Limb (tissue), 2 donors: ENCODE data around the gene NFAT5.

Experiments
- DNase-seq, 2 donors: peaks; one replicate each; pipeline ENCODE4 v3.0.0-alpha.2; 2016; ENCODE audit errors: extremely low spot score in 2 of 2

Gene NFAT5

DNA sequence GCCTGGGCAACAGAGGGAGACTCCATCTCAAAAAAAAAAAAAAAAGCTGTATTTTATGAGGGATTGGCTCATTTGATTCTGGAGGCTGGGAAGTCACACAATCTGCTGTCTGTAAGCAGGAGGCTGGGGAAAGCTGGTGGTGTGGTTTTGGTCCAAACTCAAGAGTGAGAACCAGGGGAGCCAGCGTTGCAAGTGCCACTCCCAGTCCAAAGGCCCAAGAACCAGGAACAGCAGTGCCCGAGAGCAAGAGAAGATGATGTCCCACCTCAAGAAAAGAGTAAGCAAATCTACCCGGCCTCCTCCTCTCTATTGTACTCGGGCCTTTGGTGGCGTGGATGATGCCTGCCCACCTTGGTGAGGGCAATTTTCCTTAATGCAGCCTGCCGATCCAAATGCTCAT is 166.3 kb downstream of the NFAT5 start:
- DNase-seq, result no peak

DNA sequence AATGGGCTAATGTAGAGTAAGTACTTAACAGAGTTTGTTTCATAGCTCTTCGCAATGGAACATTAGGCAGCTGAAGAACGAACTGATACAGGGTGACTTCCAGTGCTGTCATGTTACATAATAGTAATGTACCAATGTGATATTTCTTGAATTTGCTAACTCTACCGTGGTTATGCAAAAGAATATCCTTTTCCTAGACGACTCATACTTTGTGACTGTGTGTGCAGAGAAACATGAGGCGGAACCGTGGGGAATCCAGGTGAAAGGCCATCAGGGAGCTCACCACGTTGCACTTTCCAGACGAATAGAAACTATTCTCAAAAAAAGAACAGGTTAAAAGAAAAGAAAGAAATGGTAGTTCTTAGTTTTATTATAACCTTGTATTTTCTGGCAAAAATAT is 175.8 kb downstream of the NFAT5 start:
- DNase-seq, result no peak

DNA sequence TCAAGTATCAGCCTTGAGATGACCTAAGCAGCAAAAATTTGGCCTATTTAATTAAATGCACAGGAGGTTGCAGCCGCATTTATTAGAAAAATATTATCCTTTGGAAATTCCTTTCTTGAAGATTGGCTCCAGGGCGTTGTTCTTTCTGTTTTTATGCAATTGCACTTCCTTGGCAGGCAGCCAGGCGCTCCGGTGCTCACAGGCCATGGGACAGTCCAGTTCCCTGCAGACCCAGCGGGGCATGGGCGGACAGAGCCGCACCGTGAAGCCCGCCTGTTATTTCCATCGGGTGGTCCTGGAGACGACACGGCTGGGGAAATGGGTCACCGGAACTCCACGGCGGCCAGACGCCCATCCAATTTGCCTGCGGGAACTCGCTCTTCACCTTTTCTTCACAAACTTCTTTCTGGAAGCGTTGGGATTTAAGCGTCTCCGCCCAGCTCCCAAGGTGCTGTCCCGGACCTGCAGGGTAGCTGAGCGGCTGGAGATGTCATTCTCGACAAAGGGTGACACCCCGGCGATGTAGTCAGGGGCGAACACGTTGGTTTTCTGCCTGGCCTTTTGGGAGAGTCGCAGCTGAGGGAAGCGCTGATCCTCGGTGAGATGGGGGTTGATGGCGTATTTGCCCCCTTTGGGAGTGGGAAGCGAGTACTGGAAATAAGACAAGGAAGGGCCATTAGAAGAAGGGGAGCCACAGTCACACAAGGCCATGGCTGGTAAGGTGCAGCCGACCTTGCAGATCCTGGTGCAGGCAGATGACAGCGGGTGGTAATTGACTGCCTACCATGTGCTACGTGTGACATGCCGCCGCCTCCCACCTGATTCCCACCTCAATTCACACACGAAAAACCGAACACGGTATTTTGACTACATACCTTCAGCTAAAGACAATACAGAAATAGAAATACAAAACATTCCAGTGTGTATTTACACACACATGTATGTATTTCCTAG is 176.5 kb downstream of the NFAT5 start:
- DNase-seq, result peak; percentile 21 to 40

DNA sequence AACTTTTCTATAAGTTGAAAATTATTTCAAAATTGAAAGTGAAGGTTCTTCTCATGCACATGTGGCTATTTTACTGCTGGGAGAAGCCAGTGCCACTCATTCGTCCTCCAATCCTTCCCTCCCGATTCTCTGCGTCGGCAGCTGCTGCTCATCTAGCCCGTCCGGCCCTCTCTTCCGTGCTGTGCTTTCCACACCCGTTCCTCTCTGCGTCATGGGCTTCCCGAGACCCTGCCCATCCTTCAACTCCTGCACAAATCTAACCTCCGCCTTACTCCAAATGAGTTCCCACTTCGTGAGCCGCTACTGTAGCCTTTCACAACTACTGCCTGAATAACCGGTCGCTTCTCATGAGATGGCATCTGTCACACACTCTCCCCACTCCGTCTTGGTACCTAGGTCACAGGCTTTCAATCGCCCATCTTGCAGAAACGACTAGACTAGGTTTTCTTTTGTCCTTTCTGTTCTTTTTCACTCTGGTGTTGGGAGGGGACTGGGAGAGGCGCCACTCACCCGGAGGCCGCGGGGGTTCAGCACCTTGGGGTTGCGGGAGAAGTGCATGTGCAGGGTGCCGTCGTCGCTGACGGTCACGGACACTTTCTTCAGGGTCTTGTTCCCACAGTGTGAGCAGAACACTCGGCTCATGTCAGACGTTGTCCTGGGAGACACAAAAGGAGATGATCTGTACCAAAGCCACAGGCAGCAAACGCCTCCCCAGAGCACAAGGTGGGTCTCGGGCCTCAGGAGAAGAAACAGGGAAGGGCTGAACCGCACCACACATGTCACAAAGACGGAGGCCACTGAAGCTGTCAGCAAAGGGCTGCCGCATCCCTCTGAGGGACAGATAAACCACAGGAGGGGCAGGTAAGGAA is 178.8 kb downstream of the NFAT5 start:
- no peak for DNase-seq

DNA sequence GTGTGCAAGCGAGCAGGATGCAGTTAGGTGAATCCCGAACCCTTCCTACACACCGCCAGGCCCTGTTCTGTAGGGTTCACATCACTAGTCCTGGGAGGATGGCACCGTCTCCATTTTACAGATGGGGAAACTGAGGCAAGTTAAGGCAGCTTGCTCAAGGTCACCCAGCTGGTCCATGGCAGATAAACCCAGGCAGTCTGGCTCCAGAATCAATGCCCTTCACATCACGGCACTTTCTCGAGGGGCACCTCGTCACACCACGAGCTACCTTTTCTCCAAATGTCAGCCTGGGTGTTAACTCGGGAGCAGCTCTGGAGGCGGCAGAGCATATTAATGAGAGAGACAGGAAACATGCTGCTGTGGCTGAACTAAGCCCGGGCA is 179.5 kb downstream of the NFAT5 start:
- DNase-seq, result no peak

DNA sequence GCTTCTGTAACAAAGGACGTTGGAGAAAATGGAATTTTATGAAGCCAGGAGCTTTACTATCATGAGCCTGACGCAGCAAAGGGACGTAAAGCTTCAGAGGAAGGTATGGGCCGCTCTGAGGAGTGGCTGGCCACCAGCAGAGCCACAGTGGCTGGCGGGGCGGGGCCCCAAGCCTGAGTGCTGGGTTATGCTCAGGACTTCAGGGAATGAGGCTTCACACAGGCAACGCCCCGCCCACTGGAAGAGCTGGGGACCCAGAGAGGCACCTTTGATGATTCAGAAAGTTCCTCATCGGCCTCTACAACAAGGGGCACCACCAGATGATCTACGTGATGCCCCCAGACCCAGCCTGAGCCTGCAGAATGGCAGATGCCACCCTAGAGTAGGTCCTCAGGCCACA is 180.2 kb downstream of the NFAT5 start:
- DNase-seq, result no peak

DNA sequence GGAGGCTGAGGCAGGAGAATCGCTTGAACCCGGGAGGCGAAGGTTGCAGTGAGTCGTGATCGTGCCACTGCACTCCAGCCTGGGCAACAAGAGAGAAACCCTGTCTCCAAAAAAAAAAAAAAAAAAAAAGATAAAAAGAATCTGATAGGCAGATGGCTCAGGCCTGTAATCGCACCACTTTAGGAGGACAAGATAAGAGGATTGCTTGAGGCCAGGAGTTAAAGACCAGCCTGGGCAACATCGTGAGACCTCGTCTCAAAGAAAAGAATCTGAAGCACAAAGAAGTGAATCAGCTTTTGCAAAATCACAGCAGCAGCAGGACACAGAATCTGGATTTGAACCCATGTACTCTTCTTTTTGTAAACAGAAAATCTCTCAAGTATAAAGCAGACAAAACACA is 181.3 kb downstream of the NFAT5 start:
- DNase-seq, result no peak

DNA sequence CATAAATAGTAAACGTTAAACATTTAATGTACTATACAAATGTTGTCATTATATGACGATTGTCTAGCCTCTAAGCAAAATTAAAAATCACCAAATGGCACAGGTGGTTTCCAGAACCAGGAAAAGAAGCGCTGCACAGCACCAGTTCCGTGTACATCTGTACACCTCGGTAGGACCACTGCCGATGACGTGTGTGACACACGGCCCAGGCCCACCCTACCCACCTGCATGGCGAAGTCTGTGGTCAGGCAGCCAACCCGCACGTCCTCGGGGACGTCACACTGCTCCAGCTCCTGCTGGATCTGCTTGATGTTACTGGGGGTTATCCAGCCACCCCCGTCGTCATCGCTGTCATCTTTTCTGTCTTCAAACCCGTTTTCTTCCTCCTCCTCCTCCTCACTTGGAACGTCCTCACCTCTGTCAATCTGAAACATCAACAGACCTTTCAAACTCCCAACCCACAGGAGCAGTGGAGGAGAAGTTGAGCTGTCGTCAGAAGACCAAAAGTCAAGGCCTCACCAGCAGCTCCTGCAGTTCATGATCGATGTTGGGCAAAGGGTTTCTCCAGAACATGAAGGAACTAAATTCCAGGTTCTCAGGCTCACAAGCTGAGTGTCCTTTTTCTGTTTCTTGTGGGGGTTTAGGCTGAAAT is 183.1 kb downstream of the NFAT5 start:
- no peak for DNase-seq

DNA sequence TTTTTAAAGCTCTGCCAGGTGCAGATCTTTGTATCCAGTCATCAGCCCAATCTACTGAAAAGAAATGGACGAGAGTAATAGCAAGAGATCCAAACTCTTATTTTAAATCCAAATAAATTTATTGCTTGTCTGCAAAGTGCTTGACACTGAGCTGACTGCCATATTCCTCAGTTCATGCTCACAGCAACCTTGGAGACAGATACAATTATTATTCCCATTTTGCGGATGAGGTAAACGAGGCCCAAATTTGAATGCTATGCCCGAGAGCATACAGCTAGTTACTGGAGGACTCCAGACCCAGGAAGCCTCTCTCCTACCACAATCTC is 188.3 kb downstream of the NFAT5 start:
- no peak for DNase-seq
